HG02610 (cell line): ENCODE measurements around the gene LPGAT1.

ENCODE experiments used
- ATAC-seq: cut with Tn5 transposase; IDR thresholded peaks from one replicate; pipeline ENCODE4 v1.9.1; 2021; ENCODE audit warnings: mild to moderate bottlenecking, moderate library complexity; ENCODE audit not compliant: unreplicated experiment

Gene LPGAT1

DNA sequence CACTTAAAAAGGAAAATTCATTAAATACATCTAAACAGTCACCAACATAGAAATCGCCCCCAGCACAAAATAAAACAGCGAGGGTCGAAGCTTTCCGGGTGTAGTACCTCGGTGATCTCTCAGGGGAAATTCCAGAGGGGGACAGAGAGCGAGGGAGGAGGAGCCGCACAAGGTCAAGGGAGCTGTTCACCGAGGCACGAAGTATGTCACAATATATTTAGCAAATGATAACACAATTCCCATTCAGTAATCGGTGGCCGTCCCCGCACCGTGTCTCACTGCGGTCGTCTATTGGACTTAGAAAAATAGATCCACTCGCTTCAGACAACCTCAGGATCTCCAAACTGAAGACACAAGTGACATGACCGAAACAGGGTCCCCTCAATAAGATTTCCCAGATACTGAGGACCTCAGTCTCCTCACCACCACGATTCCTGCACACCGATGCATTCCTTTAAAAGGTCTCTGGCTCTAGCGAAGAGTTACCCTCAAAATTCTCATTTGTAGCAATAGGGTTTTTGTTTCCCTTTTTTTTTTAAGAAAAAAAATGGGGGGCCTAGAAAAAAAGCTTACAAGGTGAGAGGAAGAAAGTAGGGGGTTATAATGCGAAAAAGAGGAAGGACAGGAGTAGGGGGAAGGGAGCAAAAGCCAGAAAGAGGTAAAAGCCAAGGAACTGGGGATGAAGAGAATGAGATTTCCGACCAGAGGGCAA, 1.1 kb downstream of the LPGAT1 start:
- no peak for ATAC-seq

DNA sequence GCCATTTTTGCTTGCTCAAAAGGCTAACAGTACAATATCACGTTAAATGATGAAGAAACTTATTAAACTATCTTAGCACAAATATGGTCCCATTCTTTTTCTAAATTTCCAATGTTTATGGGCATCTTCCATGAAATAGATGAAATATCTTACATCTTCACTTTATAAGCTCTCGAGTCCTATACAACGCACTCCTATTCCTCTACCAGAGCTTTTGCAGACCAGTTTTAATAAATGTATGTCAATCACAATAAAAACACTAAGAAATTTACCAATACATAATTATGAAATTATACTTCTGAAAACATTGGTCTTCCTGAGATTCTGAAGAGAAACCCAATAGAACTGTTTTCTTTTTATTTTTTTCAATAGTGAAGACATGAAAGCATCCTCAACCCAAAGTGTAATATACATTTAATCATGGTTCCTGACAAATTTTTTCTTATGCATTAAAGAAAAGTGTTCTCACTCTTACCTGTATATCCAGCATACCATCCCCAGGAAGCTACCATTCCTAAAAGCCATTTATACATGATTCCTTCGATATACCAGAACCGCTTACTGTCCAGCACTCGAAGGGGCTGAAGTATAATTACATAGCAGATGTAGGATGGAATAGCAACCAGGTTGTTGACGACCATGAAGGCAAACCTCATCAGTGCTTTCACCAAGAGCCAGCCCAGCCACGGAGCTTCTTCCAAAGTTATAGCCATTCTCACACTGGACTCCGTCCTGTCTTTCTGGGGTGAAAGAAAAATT, 1.8 kb downstream of the LPGAT1 start:
- ATAC-seq, result no peak

DNA sequence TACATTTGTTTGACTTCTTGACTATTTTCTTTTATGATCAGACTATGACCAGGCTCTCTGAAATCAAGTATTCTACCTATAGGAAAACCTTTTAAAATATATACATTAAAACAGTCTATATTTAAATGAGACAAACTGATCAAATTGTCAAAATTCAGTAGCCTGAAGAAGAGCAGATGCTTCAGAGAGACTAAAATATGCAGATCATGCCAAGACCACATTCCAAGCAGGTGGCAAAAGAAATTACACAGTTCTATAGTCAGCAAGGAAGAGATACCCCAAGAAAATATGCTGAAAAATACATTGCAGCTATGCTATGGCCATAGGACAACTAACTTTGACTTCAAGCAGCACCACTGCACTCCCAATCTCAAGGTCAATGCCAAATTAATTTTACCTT, 3.5 kb downstream of the LPGAT1 start:
- ATAC-seq, result no peak

DNA sequence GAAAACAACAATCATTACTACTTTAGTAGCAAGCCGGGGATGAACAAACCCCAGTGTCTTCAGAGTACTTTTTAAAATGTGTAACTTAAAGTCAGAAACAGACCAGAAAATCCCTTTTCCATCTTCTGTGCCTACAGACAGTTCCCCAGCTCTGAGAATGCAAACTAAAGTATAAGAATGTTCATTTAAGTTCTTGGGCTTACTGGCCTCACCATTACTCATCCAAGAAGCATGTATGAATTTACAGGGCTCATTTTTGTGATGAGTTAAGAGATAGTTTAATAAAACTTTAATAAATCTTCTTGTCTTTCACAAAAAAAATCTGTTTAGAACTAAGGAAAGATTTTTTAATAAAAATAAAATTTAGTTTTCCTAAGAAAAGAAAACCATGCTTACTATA, 4.6 kb downstream of the LPGAT1 start:
- ATAC-seq, result no peak

DNA sequence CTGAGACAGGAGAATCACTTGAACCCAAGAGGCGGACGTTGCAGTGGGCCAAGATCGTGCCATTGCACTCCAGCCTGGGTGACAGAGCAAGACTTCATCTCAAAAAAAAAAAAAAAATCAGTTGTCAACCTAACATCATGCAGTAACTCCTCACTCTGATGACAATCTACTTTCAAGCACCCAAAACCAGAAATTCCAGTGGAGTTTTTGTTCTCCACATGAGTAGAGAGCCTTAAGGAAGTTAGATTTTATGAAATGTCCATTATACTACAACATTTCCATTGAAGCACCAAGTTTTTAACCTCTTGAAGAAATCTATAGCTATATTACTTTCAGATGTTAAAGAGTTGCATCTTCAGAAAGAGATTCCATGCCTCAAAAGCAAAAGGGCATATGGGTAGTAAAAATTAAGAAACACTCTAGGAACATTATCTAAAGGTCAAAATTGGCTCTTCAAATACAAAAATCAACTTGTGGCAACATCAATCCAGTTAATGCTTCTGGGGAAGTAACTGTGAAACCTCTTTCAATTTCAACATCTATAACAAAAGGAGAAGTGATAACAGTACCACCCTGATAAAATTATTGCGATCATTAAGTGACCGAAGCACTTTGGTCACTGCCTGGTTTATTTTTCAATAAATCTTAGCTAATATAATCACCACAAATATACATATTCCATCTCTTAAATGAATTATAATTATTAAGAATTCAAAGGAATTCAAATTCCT, 7.7 kb downstream of the LPGAT1 start:
- ATAC-seq, result peak; percentile 50

GRCh38 chr1:211816586-211816985, 14.0 kb downstream of the LPGAT1 start:
- ATAC-seq, result no peak

GRCh38 chr1:211814313-211814712, 16.2 kb downstream of the LPGAT1 start:
- ATAC-seq, result no peak

DNA sequence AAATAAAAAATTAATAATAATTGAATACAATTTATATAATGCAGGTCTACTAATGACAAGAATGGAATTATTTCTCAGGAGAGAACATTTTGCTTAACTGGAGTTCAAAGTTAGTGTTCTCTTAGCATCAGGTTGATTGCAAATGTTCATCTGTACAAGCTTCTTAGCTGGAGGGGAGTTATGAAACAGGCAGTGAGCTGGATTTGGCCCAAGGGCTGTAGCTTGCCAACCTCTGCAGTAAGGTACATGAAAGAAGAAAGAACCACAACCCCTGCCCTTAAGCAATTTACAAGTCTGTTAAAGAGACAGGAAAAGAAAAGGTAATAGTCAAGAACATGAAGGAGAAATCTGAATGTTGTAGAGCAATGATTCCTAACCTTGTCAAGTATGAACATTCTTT, 17.0 kb downstream of the LPGAT1 start:
- ATAC-seq, result no peak

DNA sequence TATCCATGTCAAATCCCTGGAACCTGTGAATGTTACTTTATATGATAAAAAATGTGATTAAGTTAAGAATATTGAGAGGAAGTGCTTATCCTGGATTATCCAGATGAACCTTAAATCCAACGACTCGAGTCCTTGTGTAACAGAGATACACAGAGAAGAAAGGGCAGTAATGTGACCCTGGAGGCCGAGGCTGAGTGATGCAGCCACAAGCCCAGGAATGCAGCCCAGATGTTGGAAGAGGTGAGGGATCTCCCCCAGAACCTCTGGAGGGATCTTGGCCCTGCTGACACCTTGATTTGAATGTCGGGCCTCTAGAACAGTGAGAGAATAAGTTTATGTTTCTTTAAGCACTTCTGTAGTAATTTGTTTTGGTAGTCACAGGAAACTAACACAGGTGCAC, 18.0 kb downstream of the LPGAT1 start:
- ATAC-seq, result no peak

DNA sequence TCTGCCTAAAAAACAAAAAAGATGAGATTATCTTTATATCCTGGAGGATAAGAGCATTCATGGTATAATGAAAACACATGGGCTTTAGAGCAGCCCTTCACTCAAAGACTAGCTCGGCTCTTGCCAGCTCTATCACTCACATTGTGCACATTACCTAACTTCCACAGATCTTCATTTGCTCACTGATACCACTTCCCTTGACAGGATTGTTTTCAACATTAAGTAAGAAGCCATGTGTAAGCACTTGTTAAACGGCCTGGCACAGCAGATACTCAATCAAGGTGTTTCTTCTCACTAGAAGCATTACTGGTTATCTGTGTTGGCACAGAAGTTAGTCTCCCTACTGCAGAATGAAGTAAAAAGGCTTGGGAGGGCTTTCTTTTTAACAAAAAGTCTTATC, 18.7 kb downstream of the LPGAT1 start:
- no peak for ATAC-seq

DNA sequence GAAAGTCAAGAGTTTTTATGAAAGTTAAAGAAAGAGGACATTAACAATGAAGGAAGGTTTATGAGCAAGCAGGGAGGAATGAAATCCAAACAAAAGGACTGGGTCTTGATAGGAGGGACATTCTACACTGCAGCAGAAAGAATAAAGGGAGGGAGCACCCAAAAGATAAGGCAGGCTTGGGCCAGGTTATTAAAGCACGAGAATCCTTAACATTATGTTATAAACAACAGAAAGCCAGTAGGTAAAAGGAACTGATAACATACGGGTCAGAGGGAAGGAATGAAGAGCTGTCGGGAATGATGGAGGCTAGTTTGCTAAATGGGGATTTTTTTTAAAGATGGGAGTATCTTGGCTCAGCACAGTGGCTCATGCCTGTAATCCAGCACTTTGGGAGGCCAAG, 19.4 kb downstream of the LPGAT1 start:
- no peak for ATAC-seq

DNA sequence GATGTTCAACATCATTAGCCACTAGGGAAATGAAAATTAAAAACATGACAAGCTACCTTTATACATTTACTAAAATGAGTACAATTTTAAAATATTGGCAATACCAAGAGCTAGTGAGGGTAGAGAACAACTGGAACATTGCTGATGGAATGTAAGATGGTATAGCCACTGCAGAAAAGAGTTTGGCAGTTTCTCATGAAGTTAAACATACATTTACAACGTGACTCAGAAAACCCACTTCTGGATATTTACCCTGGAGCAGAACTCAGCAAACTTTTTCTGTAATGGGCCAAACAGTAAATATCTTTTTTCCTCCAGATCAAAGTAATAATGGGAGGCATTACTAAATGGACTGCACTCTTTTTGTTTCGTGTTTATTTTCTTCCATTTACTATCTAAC, 22.1 kb downstream of the LPGAT1 start:
- ATAC-seq, result no peak

GRCh38 chr1:211804915-211805314, 25.6 kb downstream of the LPGAT1 start:
- no peak for ATAC-seq

GRCh38 chr1:211800925-211801607, 29.5 kb downstream of the LPGAT1 start:
- ATAC-seq, result no peak

- no peak for ATAC-seq
Observed at GRCh38 chr1:211797994-211798393, 32.6 kb downstream of the LPGAT1 start.

DNA sequence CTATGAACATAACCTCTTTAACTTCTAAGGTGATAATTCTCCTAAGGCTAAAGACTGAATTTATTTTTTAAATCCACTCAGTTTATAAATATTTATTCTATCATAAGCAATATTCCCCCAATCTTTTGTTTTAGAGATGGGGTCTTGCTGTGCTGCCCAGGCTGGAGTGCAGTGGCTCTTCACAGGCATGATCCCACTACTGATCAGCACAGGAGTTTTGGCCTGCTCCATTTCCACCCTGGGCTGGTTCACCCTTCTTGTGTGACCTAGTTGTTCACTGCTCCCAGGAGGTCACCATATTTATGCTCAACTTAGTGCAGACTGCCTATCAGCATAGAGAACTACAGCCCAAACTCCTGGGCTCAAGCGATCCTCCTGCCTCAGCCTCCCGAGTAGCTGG, 38.6 kb downstream of the LPGAT1 start:
- no peak for ATAC-seq

- no peak for ATAC-seq
Observed at GRCh38 chr1:211789641-211790464, 40.7 kb downstream of the LPGAT1 start.

DNA sequence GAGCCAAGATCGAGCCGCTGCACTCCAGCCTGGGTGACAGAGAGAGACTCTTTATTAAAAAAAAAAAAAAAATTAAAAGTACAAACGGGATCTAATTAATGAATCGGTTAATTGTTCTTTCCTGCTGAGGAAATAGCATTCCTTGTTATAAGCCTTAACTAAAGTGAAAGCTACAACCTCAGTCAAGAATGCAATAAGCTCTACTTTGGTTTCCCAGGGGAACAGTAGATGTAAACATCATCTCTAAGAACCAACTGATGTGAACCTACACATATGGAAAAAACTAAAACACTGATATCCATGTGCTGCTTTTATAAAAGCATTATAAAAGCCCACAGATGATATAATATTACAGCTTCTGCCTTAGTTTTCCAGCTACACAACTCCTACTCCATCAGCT, 41.9 kb downstream of the LPGAT1 start:
- ATAC-seq, result no peak

GRCh38 chr1:211783897-211784296, 46.7 kb downstream of the LPGAT1 start:
- ATAC-seq, result no peak

DNA sequence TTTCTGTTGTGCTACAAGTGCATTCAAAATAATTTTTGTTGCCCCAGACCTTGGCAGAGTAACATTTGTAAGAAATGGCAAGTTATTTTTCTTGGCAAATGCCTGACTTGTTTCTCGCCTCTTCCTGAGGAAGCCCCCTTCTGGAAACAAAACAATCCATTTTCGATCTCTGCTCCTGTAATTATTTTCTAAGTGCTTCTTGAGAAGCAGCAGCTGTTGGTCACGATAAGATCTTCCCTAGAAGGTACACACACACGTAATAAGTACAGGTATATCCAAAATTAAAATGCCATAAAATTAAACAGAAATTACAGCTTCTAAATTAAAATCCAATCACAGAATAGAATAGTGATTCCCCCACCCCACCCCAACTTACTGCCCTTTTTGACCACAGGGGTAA, 47.3 kb downstream of the LPGAT1 start:
- ATAC-seq, result no peak

DNA sequence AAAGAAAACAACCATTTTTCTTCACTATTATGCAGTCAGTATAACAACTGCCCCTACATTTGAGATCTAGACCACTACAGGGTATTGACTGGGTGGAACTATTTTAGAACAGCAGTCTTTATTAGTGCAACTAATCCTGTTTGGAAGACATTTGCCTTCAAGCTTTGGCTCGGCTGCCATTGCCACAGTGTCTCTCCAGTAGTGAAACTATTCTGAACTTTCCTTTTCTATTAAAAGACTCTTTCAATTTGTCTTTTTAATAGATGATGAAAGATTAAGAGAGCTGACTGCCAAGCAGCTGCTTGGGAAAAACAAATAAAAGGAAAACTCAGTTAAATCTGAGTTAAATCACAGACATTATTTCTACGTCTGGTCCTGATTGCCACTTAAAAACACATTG, 49.3 kb downstream of the LPGAT1 start:
- no peak for ATAC-seq
